ENCODE results near the gene ANKRD13B. TPM values are rescaled to one million over a fixed set of nuclear protein-coding genes. Genes with fewer than 3 reads are reported as not detected.

The ANKRD13B gene
- total RNA-seq, 1 experiment from 2014 or later: 45.5 TPM

- no peak for TF ChIP-seq ERG (CRISPR knock-in tag; IDR thresholded peaks at IDR 0.05)
- no peak for TF ChIP-seq ARID4B (CRISPR knock-in tag; IDR thresholded peaks at IDR 0.05; ENCODE audit: borderline replicate concordance)
- no peak for TF ChIP-seq SMAD3 (CRISPR knock-in tag; IDR thresholded peaks at IDR 0.05; ENCODE audit: borderline replicate concordance)
- TF ChIP-seq ZNF263 (CRISPR knock-in tag; IDR thresholded peaks at IDR 0.05; ENCODE audit: low read depth): no peak
- no peak for TF ChIP-seq JAZF1 (CRISPR knock-in tag; IDR thresholded peaks at IDR 0.05)
- no peak for TF ChIP-seq FOXJ3 (CRISPR knock-in tag; IDR thresholded peaks at IDR 0.05; ENCODE audit: borderline replicate concordance)
- no peak for TF ChIP-seq SMAD4 (CRISPR knock-in tag; IDR thresholded peaks at IDR 0.05)
- TF ChIP-seq GRHL2 (CRISPR knock-in tag; IDR thresholded peaks at IDR 0.05; ENCODE audit: insufficient replicate concordance, severe bottlenecking): no peak
- no peak for TF ChIP-seq ZNF512 (CRISPR knock-in tag; IDR thresholded peaks at IDR 0.05; ENCODE audit: borderline replicate concordance)
- TF ChIP-seq USF1 (CRISPR knock-in tag; IDR thresholded peaks at IDR 0.05): no peak
- no peak for TF ChIP-seq CBFB (CRISPR knock-in tag; IDR thresholded peaks at IDR 0.05; ENCODE audit: low read depth)
- TF ChIP-seq MXD4 (CRISPR knock-in tag; IDR thresholded peaks at IDR 0.05; ENCODE audit: borderline replicate concordance): no peak
- TF ChIP-seq MLX (CRISPR knock-in tag; IDR thresholded peaks at IDR 0.05): no peak
- TF ChIP-seq MAX (CRISPR knock-in tag; IDR thresholded peaks at IDR 0.05): no peak
Observed at GRCh38 chr17:29571486-29571882, 21.4 kb upstream of the ANKRD13B start (continued).

GRCh38 chr17:29571883-29572681 is 20.9 kb upstream of the ANKRD13B start:
- peak; percentile 3 for ATAC-seq

More at GRCh38 chr17:29571883-29572681, 20.9 kb upstream of the ANKRD13B start:
- Mint-ChIP-seq H3K27me3 (ENCODE audit: low read depth) (peaks cover 17% of the 10 kb centered on the region), H3K9me3 (no peaks in the 10 kb centered on the region), H3K4me3 (no peak overlapping the region), H3K4me1 (peaks cover 10% of the 10 kb centered on the region), H3K36me3 (peaks cover 10% of the 10 kb centered on the region; the same call in 1 of the 2 replicates), H3K27ac (no peak overlapping the region)
- peak; percentile 26 for DNase-seq (ENCODE audit: low spot score)
- ChIA-PET CTCF (interaction anchor here (0.9 to 11.4 kb wide), 16 partner anchors 9 to 481 kb away, joined by 3 to 112 read pairs (median 5); partner anchors contain the start of genes ANKRD13B and CORO6), POLR2A (interaction anchor here (0.8 kb wide), 1 partner anchor 22 kb away, joined by 3 read pairs; no protein-coding TSS in a partner anchor)
- TF ChIP-seq GTF2I (CRISPR knock-in tag; conservative IDR thresholded peaks at IDR 0.05): no peak
- TF ChIP-seq MAX (CRISPR knock-in tag; IDR thresholded peaks at IDR 0.05): no peak
- TF ChIP-seq FOXK1 (CRISPR knock-in tag; IDR thresholded peaks at IDR 0.05): 0 out of 2 replicates have a peak, but pooled peaks have one; percentile 41
- 0 out of 2 replicates have a peak, but pooled peaks have one; percentile 0 for TF ChIP-seq ZNF512 (CRISPR knock-in tag; IDR thresholded peaks at IDR 0.05; ENCODE audit: borderline replicate concordance)
- no peak for TF ChIP-seq SMAD4 (CRISPR knock-in tag; IDR thresholded peaks at IDR 0.05)
- no peak for TF ChIP-seq ZNF532 (CRISPR knock-in tag; IDR thresholded peaks at IDR 0.05; ENCODE audit: borderline replicate concordance)

All from WTC11 (cell line).